OCI-LY3 (cell line): ENCODE results near the gene FEN1.

ENCODE experiments used
- CTCF ChIP-seq: fragments of 200-600, 300-600 bp; sonication (generic); IDR thresholded peaks from 2 replicates; pipeline ENCODE4 v1.5.1; 2014; ENCODE audit warnings: antibody characterized with exemption, low read length, low read depth
- EZH2phosphoT487 ChIP-seq: fragments of 200-600 bp; shearing (Covaris generic); IDR thresholded peaks from 2 replicates; pipeline ENCODE4 v1.6.1; 2018; ENCODE audit warnings: antibody characterized with exemption, mixed run types, low read depth

GRCh38 chr11:61777234-61778090 lies 15.2 kb upstream of the FEN1 start:
- TF ChIP-seq CTCF (no peak), EZH2phosphoT487 (no peak)
